ENCODE results near the gene TAF4. TPM values are rescaled to one million over a fixed set of nuclear protein-coding genes. Genes with fewer than 3 reads are reported as not detected.

TAF4 gene
- total RNA-seq, 1 experiment from 2014 or later = 21.0 TPM

GRCh38 chr20:62009322-62009721 is 56.4 kb downstream of the TAF4 start:
- ATAC-seq (no peak), DNase-seq (ENCODE audit: low read depth, low spot score) (no peak)
- Histone ChIP-seq H3K27ac (ENCODE audit: low read length) (no peak overlapping the region), H3K4me1 (ENCODE audit: control insufficient read depth, insufficient read depth, low read length) (no peaks in the 10 kb centered on the region; the same call in 1 of the 2 replicates), H3K4me3 (ENCODE audit: low read depth in 2 of 2, low read length in 2 of 2) (no peak overlapping the region), H3K27me3 (ENCODE audit: control insufficient read depth, insufficient read depth, low read length) (no peaks in the 10 kb centered on the region), H3K36me3 (ENCODE audit: control insufficient read depth, insufficient read depth, low read length) (peaks cover 6% of the 10 kb centered on the region), H3K9me3 (ENCODE audit: control insufficient read depth, insufficient read depth, low read depth, low read length) (no peaks in the 10 kb centered on the region)
- intact Hi-C loops (cut with micrococcal nuclease; ENCODE audit: unreplicated experiment) (no loop called here), in situ Hi-C loops (cut with HindIII; ENCODE audit: low pct_unique_long_range_greater_than_20kb, low sequenced_read_pairs) (no loop called here)
- POLR2A ChIA-PET = interaction anchor here (0.6 kb wide), 1 partner anchor 596 kb away, joined by 3 read pairs; no protein-coding TSS in a partner anchor
- no peak for TF ChIP-seq POLR2AphosphoS5 (IDR thresholded peaks at IDR 0.05; ENCODE audit: low read depth, low read length)
- no TSS peak for BruUV-seq (replicated peaks)
- CTCF ChIA-PET = no interaction called here

GRCh38 chr20:62008643-62009183 is 57.0 kb downstream of the TAF4 start:
- no peak for DNase-seq (ENCODE audit: low read depth, low spot score)
- in situ Hi-C loops (cut with HindIII; ENCODE audit: low pct_unique_long_range_greater_than_20kb, low sequenced_read_pairs) (no loop called here), intact Hi-C loops (cut with micrococcal nuclease; ENCODE audit: unreplicated experiment) (no loop called here)
- H3K9me3 ChIP-seq (ENCODE audit: control insufficient read depth, insufficient read depth, low read depth, low read length) = no peaks in the 10 kb centered on the region
- TF ChIP-seq REST (IDR thresholded peaks at IDR 0.05; ENCODE audit: insufficient read depth in 1 of 2, low read depth in 2 of 2, low read length in 1 of 2) (no peak), SIN3A (IDR thresholded peaks at IDR 0.05; ENCODE audit: borderline replicate concordance, insufficient read depth, low read depth, low read length) (no peak), POLR2AphosphoS5 (IDR thresholded peaks at IDR 0.05; ENCODE audit: low read depth, low read length) (no peak), TCF7L2 (IDR thresholded peaks at IDR 0.05; ENCODE audit: low read depth, low read length) (no peak), CTCF (IDR thresholded peaks at IDR 0.05) (no peak)
- no peaks in the 10 kb centered on the region for H3K27me3 ChIP-seq (ENCODE audit: control insufficient read depth, insufficient read depth, low read length)
- peaks cover 6% of the 10 kb centered on the region for H3K36me3 ChIP-seq (ENCODE audit: control insufficient read depth, insufficient read depth, low read length)
- H3K4me3 ChIP-seq (ENCODE audit: low read depth in 2 of 2, low read length in 2 of 2) = no peak overlapping the region
- ChIA-PET POLR2A (interaction anchor here (0.6 kb wide), 1 partner anchor 596 kb away, joined by 3 read pairs; no protein-coding TSS in a partner anchor), CTCF (no interaction called here)
- ATAC-seq = no peak
- no peak overlapping the region for H3K27ac ChIP-seq (ENCODE audit: low read length)
- BruUV-seq (replicated peaks) = no TSS peak
- no peaks in the 10 kb centered on the region; the same call in 1 of the 2 replicates for H3K4me1 ChIP-seq (ENCODE audit: control insufficient read depth, insufficient read depth, low read length)

- CTCF ChIA-PET = no interaction called here
- POLR2A ChIA-PET = no interaction called here
Observed at GRCh38 chr20:62007127-62007647, 58.5 kb downstream of the TAF4 start.

More at GRCh38 chr20:62007127-62007647, 58.5 kb downstream of the TAF4 start:
- no peak overlapping the region for H3K27ac ChIP-seq (ENCODE audit: low read length)
- no peaks in the 10 kb centered on the region; the same call in 1 of the 2 replicates for H3K4me1 ChIP-seq (ENCODE audit: control insufficient read depth, insufficient read depth, low read length)
- no peak for TF ChIP-seq REST (IDR thresholded peaks at IDR 0.05; ENCODE audit: insufficient read depth in 1 of 2, low read depth in 2 of 2, low read length in 1 of 2)
- TF ChIP-seq CTCF (IDR thresholded peaks at IDR 0.05) = no peak
- TF ChIP-seq SIN3A (IDR thresholded peaks at IDR 0.05; ENCODE audit: borderline replicate concordance, insufficient read depth, low read depth, low read length) = no peak
- in situ Hi-C loops (cut with HindIII; ENCODE audit: low pct_unique_long_range_greater_than_20kb, low sequenced_read_pairs) = no loop called here
- no peak overlapping the region for H3K4me3 ChIP-seq (ENCODE audit: low read depth in 2 of 2, low read length in 2 of 2)
- intact Hi-C loops (cut with micrococcal nuclease; ENCODE audit: unreplicated experiment) = no loop called here
- H3K27me3 ChIP-seq (ENCODE audit: control insufficient read depth, insufficient read depth, low read length) = no peaks in the 10 kb centered on the region
- peaks cover 8% of the 10 kb centered on the region for H3K36me3 ChIP-seq (ENCODE audit: control insufficient read depth, insufficient read depth, low read length)
- DNase-seq (ENCODE audit: low read depth, low spot score) (no peak), ATAC-seq (no peak)
- no TSS peak for BruUV-seq (replicated peaks)
- no peaks in the 10 kb centered on the region for H3K9me3 ChIP-seq (ENCODE audit: control insufficient read depth, insufficient read depth, low read depth, low read length)

Data from Panc1 (cell line).